Measurements from ENCODE around the gene MTARC2. TPM values are rescaled to one million over a fixed set of nuclear protein-coding genes. Genes with fewer than 3 reads are reported as not detected.

Gene MTARC2
- total RNA-seq, 1 donor from 2014 or later = 2.6 TPM

- Histone ChIP-seq H3K4me3 (ENCODE audit: low read depth, low read length) (no peak overlapping the region), H3K27me3 (ENCODE audit: control insufficient read depth, insufficient read depth, low read length) (no peaks in the 10 kb centered on the region), H3K36me3 (ENCODE audit: control insufficient read depth, insufficient read depth, low read length) (no peaks in the 10 kb centered on the region)
- DNase-seq (ENCODE audit: low read depth) = no peak
- TF ChIP-seq CTCF (IDR thresholded peaks at IDR 0.05; ENCODE audit: insufficient read depth, low read length, severe bottlenecking) = no peak
- FAIRE-seq = peak; percentile 23
Observed at GRCh38 chr1:220818421-220819173, 70.5 kb downstream of the MTARC2 start.

- DNase-seq (ENCODE audit: low read depth) (no peak), FAIRE-seq (no peak)
- no peaks in the 10 kb centered on the region for H3K27me3 ChIP-seq (ENCODE audit: control insufficient read depth, insufficient read depth, low read length)
- no peaks in the 10 kb centered on the region for H3K36me3 ChIP-seq (ENCODE audit: control insufficient read depth, insufficient read depth, low read length)
- TF ChIP-seq CTCF (IDR thresholded peaks at IDR 0.05; ENCODE audit: insufficient read depth, low read length, severe bottlenecking) = no peak
- no peak overlapping the region for H3K4me3 ChIP-seq (ENCODE audit: low read depth, low read length)
Observed at GRCh38 chr1:220819467-220820026, 71.4 kb downstream of the MTARC2 start.

- H3K27me3 ChIP-seq (ENCODE audit: control insufficient read depth, insufficient read depth, low read length) = no peaks in the 10 kb centered on the region
- H3K4me3 ChIP-seq (ENCODE audit: low read depth, low read length) = no peak overlapping the region
- H3K36me3 ChIP-seq (ENCODE audit: control insufficient read depth, insufficient read depth, low read length) = no peaks in the 10 kb centered on the region
- no peak for TF ChIP-seq CTCF (IDR thresholded peaks at IDR 0.05; ENCODE audit: insufficient read depth, low read length, severe bottlenecking)
- FAIRE-seq (peak; percentile 77), DNase-seq (ENCODE audit: low read depth) (no peak)
Observed at GRCh38 chr1:220824031-220824989, 76.2 kb downstream of the MTARC2 start.

GRCh38 chr1:220825819-220826551 lies 77.9 kb downstream of the MTARC2 start:
- TF ChIP-seq CTCF (IDR thresholded peaks at IDR 0.05; ENCODE audit: insufficient read depth, low read length, severe bottlenecking) = no peak
- DNase-seq (ENCODE audit: low read depth) = no peak
- FAIRE-seq = no peak

GRCh38 chr1:220826729-220827128 lies 78.6 kb downstream of the MTARC2 start:
- no peaks in the 10 kb centered on the region for H3K36me3 ChIP-seq (ENCODE audit: control insufficient read depth, insufficient read depth, low read length)
- TF ChIP-seq CTCF (IDR thresholded peaks at IDR 0.05; ENCODE audit: insufficient read depth, low read length, severe bottlenecking) = no peak
- no peaks in the 10 kb centered on the region for H3K27me3 ChIP-seq (ENCODE audit: control insufficient read depth, insufficient read depth, low read length)
- H3K4me3 ChIP-seq (ENCODE audit: low read depth, low read length) = no peak overlapping the region
- DNase-seq (ENCODE audit: low read depth) = no peak
- FAIRE-seq = no peak

More at GRCh38 chr1:220825819-220826551, 77.9 kb downstream of the MTARC2 start:
- H3K4me3 ChIP-seq (ENCODE audit: low read depth, low read length) = no peak overlapping the region
- no peaks in the 10 kb centered on the region for H3K36me3 ChIP-seq (ENCODE audit: control insufficient read depth, insufficient read depth, low read length)
- H3K27me3 ChIP-seq (ENCODE audit: control insufficient read depth, insufficient read depth, low read length) = no peaks in the 10 kb centered on the region
